Measurements from ENCODE around the gene LRRC8D. TPM values are rescaled to one million over a fixed set of nuclear protein-coding genes. Genes with fewer than 3 reads are reported as not detected.

Gene LRRC8D
- total RNA-seq, 4 donors from 2014 or later = 6.9 to 13.2 (median 8.8) TPM

DNA sequence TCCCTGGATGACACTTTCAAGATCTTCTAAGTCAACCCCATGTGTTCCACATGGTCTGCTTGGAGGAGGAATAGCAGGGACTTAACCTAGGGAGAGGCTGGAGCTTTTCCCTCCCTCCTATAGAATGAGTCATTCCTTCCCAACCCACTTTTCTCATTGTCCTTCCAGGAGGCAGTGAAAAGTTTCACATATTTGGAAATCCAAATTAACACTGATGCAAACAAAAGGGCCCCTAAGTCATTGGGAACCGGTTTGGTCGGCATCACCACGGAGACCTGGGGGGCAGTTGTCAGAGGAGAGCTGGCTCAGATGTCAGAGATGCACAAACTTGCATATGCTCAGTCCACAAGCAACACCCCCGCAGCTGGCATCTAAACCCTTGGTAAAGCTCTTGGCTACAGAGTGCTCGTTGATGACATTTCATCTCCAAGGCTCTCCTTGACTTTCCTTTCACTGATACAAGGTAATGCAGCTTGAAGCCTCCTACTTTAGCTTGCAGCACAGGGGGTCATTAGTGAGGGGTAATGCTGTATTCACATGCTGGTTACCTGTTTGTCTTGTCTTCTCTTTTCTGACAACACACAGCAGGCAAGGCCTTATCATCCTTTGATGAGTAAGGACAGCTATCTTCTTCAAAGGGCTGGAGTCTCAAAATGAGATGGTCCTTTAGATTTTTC is 12.3 kb upstream of the LRRC8D start:
- no peak for DNase-seq (ENCODE audit: low spot score)
- no peak for ATAC-seq (ENCODE audit: low FRiP score)
- TF ChIP-seq, protein P1, sequence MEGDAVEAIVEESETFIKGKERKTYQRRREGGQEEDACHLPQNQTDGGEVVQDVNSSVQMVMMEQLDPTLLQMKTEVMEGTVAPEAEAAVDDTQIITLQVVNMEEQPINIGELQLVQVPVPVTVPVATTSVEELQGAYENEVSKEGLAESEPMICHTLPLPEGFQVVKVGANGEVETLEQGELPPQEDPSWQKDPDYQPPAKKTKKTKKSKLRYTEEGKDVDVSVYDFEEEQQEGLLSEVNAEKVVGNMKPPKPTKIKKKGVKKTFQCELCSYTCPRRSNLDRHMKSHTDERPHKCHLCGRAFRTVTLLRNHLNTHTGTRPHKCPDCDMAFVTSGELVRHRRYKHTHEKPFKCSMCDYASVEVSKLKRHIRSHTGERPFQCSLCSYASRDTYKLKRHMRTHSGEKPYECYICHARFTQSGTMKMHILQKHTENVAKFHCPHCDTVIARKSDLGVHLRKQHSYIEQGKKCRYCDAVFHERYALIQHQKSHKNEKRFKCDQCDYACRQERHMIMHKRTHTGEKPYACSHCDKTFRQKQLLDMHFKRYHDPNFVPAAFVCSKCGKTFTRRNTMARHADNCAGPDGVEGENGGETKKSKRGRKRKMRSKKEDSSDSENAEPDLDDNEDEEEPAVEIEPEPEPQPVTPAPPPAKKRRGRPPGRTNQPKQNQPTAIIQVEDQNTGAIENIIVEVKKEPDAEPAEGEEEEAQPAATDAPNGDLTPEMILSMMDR (IDR thresholded peaks at IDR 0.05) = no peak

DNA sequence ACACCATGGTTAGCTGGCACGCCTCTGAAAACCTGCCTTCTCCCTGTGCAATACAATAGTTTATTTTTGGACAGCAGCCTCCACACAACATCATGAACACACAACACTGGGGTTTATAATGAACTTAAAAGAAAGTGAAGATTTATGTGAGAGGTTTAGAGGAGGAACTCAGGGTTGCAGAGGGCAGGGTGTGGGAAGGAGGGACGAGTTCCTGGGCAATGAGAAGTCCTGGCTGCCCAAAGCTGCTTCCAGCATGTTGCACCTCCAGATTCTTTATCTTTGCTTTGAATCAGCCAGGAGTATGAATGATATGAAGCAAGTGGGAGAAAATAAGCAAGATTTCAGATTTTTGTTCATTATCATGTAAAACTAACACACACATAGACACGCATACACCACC is 11.3 kb upstream of the LRRC8D start:
- TF ChIP-seq, protein P1 (IDR thresholded peaks at IDR 0.05) = no peak
- DNase-seq (ENCODE audit: low spot score) (no peak), ATAC-seq (ENCODE audit: low FRiP score) (no peak)

DNA sequence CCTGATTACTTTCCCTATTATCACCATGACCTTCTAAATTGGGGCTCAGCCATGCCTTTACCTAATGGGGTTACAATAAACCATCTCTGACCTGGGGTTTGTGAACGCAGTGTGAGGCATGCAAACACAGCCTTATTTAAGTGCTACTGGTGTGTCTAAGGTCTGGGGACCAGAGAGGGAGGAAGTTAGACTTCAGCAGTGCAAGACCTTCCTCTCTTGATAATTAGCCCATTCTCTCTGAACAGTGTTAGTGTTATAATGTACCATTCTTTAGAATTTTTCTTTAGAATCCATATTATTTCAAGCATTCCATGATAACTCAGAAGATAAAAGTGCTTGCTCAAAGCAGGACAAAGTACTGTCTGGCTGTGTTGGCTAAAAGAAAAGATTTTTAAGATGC is 10.5 kb upstream of the LRRC8D start:
- no peak for DNase-seq (ENCODE audit: low spot score)
- ATAC-seq (ENCODE audit: low FRiP score) = no peak
- TF ChIP-seq, protein P1 (IDR thresholded peaks at IDR 0.05) = no peak

DNA sequence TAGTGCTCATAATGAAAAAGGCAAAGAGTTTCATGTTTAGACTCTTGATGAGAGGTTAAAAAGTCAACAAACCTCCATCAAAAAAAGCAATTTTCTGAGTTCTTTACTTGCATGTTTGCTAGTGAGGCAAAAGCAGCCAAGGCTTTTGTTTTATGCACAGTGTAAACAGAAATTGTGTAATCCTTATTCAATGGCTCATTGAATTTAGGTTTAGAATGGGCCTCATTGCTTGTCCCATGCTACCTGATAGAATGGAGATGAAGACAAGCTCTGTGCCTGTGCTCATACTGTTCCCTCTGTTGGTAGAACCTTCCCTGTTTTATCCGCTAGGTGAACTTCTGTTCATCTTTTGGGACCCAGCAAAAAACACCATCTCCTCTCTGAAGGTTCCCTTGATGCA is 10.0 kb upstream of the LRRC8D start:
- DNase-seq (ENCODE audit: low spot score) = no peak
- TF ChIP-seq, protein P1 (IDR thresholded peaks at IDR 0.05) = no peak
- ATAC-seq (ENCODE audit: low FRiP score) = no peak

DNA sequence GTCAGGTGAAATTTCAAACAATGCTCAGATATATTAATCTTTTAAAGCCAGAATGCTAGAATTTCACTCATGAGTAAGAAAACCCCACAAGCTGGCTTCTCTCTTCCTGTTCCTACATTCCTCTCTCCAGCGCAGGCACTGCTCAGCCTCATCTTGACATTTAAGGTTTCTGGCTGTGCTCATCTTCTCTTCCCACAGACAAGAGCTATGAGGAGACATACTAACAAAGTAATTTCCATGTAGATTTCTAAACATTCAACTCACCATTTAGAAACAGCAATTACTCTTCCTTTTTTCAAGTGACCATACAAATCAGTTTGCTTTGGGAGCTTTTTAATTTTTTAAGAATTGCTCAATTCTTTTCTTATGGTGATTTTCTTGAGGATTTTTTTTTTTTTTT is 7.8 kb upstream of the LRRC8D start:
- DNase-seq (ENCODE audit: low spot score) = no peak
- TF ChIP-seq, protein P1 (IDR thresholded peaks at IDR 0.05) = no peak

DNA sequence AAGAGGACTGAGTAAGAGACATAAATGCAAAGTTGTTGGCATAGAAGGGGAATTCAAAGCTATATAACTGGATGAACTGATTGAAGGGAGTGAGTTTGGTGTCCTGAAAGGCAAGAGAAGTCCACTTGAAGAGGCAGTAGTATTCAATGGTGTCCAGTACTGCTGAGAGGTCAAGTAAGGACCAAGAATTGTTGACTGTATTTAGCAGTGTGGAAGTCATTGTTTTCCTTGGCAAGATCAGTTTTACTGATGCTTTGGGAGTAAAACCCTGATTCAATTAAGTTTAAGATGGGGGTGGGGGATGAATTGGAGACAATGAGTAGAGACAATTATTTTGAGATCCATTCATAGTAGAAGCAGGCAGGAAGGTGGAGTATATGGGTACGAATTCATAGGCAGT is 5.8 kb upstream of the LRRC8D start:
- DNase-seq (ENCODE audit: low spot score) (no peak), ATAC-seq (ENCODE audit: low FRiP score) (no peak)
- TF ChIP-seq, protein P1 (IDR thresholded peaks at IDR 0.05) = no peak

More for the DNA sequence above, 7.8 kb upstream of the LRRC8D start:
- no peak for ATAC-seq (ENCODE audit: low FRiP score)

DNA sequence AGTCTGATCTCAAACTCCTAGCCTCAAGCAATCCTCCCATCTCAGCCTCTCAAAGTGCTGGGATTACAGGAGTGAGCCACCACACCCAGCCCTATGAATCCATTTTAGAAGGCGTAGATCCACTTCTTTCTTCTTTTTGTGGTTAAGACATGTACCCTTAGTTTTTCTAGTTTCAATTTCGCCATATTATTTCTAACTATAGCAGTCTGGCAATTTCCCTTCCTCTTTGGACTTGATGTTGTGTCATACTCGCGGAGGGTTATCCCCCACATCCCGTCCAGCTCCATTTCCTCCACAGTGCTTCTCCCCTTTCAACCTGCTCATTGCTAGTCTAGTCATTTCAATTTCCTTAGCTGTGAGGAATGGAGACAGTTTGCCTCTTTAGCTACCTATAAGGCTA is 5.2 kb upstream of the LRRC8D start:
- DNase-seq (ENCODE audit: low spot score) (no peak), ATAC-seq (ENCODE audit: low FRiP score) (no peak)
- TF ChIP-seq, protein P1 (IDR thresholded peaks at IDR 0.05) = no peak
